GM19238 (cell line): ENCODE measurements around the gene ZNF226.
A peak's percentile ranks its signal among the peaks of the same experiment; 100 is the strongest.
"Not testable (repeated sequence)": the region's sequence is repeated elsewhere in the genome, so short reads cannot be mapped to it uniquely, and the experiment has no call there.

ENCODE experiments used
- DNase-seq: peaks from one replicate; pipeline ENCODE4 v3.0.0; 2011; ENCODE audit warnings: low spot score; ENCODE audit not compliant: insufficient read length

ZNF226 gene

DNA sequence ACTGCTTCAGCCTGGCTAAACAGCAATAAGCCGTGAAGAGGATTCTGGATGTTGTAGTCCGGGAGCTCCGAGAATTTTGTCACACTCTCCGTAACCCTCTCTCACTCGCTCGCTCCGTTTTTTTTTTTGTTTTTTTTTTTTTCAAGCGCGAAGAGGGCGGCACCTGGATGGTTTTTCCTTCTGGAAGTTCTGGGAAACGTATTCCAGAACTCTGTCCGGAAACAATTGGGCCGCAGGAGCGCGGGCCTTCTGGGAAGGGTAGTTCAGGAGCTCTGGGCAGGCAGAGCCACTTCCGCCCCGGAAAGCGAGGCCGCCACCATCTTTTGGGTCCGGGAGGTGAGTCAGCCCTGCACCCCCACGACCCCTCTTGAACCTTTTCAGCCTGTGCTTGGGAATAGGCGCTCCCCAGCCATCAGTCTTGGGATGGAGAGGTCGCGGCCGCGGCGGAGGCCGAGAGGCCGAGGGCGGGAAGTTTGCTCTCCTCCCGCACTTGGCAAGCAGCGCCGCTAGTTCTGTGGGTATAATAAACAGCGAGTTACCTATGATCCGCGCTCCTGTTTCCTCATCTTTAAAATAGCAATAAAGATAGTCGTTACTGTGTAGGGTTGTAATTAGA is 47.5 kb downstream of the ZNF226 start, which contains the start of gene ZNF227:
ZNF227 (plus strand) TSS at position 283 of the 616 bp plus-strand sequence. CDS start 5,261 bp downstream, outside the sequence.
- DNase-seq, result peak; percentile 54

DNA sequence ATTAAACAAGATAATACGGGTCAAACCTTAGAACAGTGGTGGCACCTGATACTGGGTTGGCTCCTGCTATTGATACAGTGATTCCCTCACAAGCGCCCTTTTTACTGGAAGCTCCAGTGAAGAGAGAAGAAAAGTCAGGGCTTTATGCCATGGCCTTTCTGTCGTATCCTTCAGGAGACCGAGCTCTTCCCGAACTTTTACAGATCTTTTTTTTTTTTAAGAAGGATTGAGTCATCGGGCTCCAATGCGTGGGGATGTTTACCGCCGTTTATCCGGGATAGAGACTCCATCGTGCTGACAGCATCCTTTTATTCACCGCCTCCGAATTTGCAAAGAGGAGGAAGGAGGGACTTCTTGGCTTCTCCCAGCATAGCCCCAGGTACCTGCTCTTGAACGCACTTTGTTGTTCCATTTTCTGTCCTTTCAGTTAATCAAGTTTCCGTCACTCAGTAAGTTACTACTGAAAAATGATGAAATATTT is 48.0 kb downstream of the ZNF226 start:
- DNase-seq, result no peak

GRCh38 chr19:44219926-44220325 is 55.0 kb downstream of the ZNF226 start:
- DNase-seq, result not testable (repeated sequence)

DNA sequence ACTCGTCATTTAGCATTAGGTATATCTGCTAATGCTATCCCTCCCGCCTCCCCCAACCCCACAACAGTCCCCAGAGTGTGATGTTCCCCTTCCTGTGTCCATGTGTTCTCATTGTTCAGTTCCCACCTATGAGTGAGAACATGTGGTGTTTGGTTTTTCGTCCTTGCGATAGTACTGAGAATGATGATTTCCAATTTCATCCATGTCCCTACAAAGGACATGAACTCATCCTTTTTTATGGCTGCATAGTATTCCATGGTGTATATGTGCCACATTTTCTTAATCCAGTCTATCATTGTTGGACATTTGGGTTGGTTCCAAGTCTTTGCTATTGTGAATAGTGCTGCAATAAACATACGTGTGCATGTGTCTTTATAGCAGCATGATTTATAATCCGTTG is 55.9 kb downstream of the ZNF226 start:
- DNase-seq, result not testable (repeated sequence)

DNA sequence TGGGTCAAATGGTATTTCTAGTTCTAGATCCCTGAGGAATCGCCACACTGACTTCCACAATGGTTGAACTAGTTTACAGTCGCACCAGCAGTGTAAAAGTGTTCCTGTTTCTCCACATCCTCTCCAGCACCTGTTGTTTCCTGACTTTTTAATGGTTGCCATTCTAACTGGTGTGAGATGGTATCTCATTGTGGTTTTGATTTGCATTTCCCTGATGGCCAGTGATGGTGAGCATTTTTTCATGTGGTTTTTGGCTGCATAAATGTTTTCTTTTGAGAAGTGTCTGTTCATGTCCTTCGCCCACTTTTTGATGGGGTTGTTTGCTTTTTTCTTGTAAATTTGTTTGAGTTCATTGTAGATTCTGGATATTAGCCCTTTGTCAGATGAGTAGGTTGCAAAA is 56.4 kb downstream of the ZNF226 start:
- DNase-seq, result not testable (repeated sequence)
